Loucy (cell line): ENCODE data around the gene NBEA.

Experiments
- H2AFZ ChIP-seq: fragments of 200-600 bp; sonication (generic); 2 replicates; pipeline ENCODE4 v1.6.0; 2016; ENCODE audit warnings: antibody characterized with exemption, mild to moderate bottlenecking, low read length, moderate library complexity
- H3F3A ChIP-seq: fragments of 200-600 bp; 2 replicates; pipeline ENCODE4 v1.6.0; 2016; ENCODE audit warnings: antibody characterized with exemption, low read depth, mild to moderate bottlenecking
- H3K27me3 ChIP-seq: fragments of 200-600 bp; sonication (generic); 2 replicates; pipeline ENCODE4 v1.6.1; 2014; ENCODE audit warnings: low read length, mild to moderate bottlenecking; ENCODE audit not compliant: insufficient read depth, poor library complexity, severe bottlenecking
- H3K36me3 ChIP-seq: fragments of 200-600 bp; sonication (generic); 2 replicates; pipeline ENCODE4 v1.6.1; 2016; ENCODE audit warnings: low read length; ENCODE audit not compliant: insufficient read depth
- H3K4me1 ChIP-seq: fragments of 200-600 bp; sonication (generic); 2 replicates; pipeline ENCODE4 v1.5.1; 2014; ENCODE audit warnings: low read length, mild to moderate bottlenecking; ENCODE audit not compliant: insufficient read depth, poor library complexity, severe bottlenecking
- H3K4me2 ChIP-seq: fragments of 200-600 bp; sonication (generic); 2 replicates; pipeline ENCODE4 v1.6.0; 2014; ENCODE audit warnings: antibody characterized with exemption, low read length, low read depth, mild to moderate bottlenecking; ENCODE audit not compliant: poor library complexity, severe bottlenecking
- H3K4me3 ChIP-seq: fragments of 200-600 bp; sonication (generic); 2 replicates; pipeline ENCODE4 v1.5.1; 2014; ENCODE audit warnings: low read length, mild to moderate bottlenecking, mixed read lengths; ENCODE audit not compliant: poor library complexity, severe bottlenecking
- H3K79me2 ChIP-seq: fragments of 200-600 bp; sonication (generic); 2 replicates; pipeline ENCODE4 v1.6.1; 2014; ENCODE audit warnings: low read length; ENCODE audit not compliant: insufficient read depth
- H3K9ac ChIP-seq: fragments of 200-600 bp; sonication (generic); 2 replicates; pipeline ENCODE4 v1.6.0; 2014; ENCODE audit warnings: mild to moderate bottlenecking, low read depth, low read length, moderate library complexity; ENCODE audit not compliant: poor library complexity, severe bottlenecking
- H3K9me2 ChIP-seq: fragments of 200-600 bp; sonication (generic); replicated peaks from 2 replicates; pipeline ENCODE4 v1.6.1; 2016; ENCODE audit warnings: low read depth, low read length, mixed read lengths
- H3K9me3 ChIP-seq: fragments of 200-600 bp; sonication (generic); 2 replicates; pipeline ENCODE4 v1.6.1; 2014; ENCODE audit warnings: mild to moderate bottlenecking, antibody characterized with exemption, low read length, low read depth; ENCODE audit not compliant: insufficient read depth
- H4K20me1 ChIP-seq: fragments of 200-600 bp; sonication (generic); 2 replicates; pipeline ENCODE4 v1.6.0; 2014; ENCODE audit warnings: antibody characterized with exemption, low read length, mild to moderate bottlenecking; ENCODE audit not compliant: insufficient read depth, poor library complexity, severe bottlenecking
- EZH2phosphoT487 ChIP-seq: fragments of 200-600 bp; IDR thresholded peaks from 2 replicates; pipeline ENCODE4 v1.6.1; 2018; ENCODE audit warnings: antibody characterized with exemption, mild to moderate bottlenecking, moderate library complexity, borderline replicate concordance
- TF ChIP-seq, protein P1 (sequence below): fragments of 200-600 bp; sonication (generic); conservative IDR thresholded peaks from 2 replicates; pipeline ENCODE4 v1.5.1; 2014; ENCODE audit warnings: mild to moderate bottlenecking, antibody characterized with exemption, low read length

The NBEA gene

DNA sequence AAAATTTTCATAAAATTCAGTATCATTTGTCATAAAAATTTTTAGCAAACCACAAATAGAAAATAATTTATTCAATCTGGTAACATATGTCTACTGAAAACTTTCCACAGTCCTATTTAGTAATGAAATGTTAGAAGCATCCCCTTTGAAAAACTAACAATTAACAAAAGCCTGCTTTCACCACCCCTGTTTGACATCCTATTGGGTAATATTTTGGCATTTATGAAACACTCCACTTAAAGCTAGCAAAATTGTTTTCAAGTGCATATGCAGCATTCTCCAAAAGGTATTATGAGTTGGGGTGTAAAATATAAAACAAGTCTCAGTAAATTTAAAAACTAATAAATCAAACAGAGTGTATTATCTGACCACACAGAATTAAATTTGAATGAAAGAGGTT is 189.4 kb downstream of the NBEA start:
- Histone ChIP-seq H3K4me1 (no peaks in the 10 kb centered on the region), H3K9me2 (no peaks in the 10 kb centered on the region), H3K4me2 (no peak overlapping the region), H4K20me1 (no peaks in the 10 kb centered on the region), H3K9ac (no peak overlapping the region), H2AFZ (no peak overlapping the region), H3K79me2 (no peaks in the 10 kb centered on the region), H3K36me3 (no peaks in the 10 kb centered on the region), H3K27me3 (no peaks in the 10 kb centered on the region), H3K4me3 (no peak overlapping the region), H3F3A (no peaks in the 10 kb centered on the region), H3K9me3 (no peaks in the 10 kb centered on the region)
- no peak for TF ChIP-seq EZH2phosphoT487
- TF ChIP-seq, protein P1, sequence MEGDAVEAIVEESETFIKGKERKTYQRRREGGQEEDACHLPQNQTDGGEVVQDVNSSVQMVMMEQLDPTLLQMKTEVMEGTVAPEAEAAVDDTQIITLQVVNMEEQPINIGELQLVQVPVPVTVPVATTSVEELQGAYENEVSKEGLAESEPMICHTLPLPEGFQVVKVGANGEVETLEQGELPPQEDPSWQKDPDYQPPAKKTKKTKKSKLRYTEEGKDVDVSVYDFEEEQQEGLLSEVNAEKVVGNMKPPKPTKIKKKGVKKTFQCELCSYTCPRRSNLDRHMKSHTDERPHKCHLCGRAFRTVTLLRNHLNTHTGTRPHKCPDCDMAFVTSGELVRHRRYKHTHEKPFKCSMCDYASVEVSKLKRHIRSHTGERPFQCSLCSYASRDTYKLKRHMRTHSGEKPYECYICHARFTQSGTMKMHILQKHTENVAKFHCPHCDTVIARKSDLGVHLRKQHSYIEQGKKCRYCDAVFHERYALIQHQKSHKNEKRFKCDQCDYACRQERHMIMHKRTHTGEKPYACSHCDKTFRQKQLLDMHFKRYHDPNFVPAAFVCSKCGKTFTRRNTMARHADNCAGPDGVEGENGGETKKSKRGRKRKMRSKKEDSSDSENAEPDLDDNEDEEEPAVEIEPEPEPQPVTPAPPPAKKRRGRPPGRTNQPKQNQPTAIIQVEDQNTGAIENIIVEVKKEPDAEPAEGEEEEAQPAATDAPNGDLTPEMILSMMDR: no peak

DNA sequence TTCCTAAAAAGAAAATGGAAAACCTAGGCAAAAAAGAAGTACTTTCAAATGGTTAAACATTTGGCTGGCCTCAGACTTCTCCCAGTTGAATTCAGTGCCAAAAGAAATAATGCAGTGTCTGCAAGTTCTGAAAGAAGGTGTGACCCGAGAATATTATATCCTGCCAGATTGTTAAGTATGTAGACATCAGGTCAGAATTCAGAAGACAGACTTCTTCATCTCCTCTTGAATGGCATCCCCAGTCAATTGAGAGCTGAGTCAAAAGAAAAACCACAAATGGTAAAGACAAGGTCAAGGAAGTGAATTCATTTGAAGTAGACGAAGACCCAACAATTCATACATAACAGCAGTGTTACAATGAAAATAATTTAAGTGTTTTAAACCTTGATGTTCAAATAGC is 194.5 kb downstream of the NBEA start:
- no peak for TF ChIP-seq EZH2phosphoT487
- TF ChIP-seq, protein P1: no peak
- no peaks in the 10 kb centered on the region for H3K79me2 ChIP-seq
- H3K4me2 ChIP-seq: no peak overlapping the region
- H2AFZ ChIP-seq: no peak overlapping the region
- H3K4me3 ChIP-seq: no peak overlapping the region
- no peaks in the 10 kb centered on the region for H3K9me3 ChIP-seq
- H4K20me1 ChIP-seq: no peaks in the 10 kb centered on the region
- peaks cover 4% of the 10 kb centered on the region for H3K4me1 ChIP-seq
- H3K36me3 ChIP-seq: no peaks in the 10 kb centered on the region
- H3K9ac ChIP-seq: no peak overlapping the region
- H3K27me3 ChIP-seq: no peaks in the 10 kb centered on the region
- H3K9me2 ChIP-seq: no peaks in the 10 kb centered on the region
- no peaks in the 10 kb centered on the region for H3F3A ChIP-seq

DNA sequence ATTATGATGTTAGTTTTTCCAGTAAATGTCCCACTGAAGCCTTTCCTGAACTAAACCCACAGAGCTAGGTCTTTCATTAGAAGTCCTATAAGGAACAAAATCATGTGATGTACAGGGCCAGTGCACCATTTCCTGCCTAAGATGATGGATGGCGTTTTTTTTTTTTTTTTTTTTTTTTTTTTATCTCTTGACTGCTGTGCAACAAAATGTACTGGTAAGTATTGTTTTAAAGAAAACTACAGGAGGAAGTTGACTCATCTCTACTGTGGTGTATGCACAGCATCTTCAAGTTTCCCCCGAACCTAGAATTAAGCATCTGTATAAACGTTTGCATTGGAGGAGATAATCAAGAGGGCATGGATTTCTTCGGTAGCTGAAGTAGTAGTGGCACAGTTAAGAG is 197.5 kb downstream of the NBEA start:
- H2AFZ ChIP-seq: 0 out of 2 replicates have a peak overlapping the region, but pooled peaks have one; percentile 3
- H3K79me2 ChIP-seq: no peaks in the 10 kb centered on the region
- peak overlapping the region; percentile 13 for H3K4me3 ChIP-seq
- H3K9me3 ChIP-seq: no peaks in the 10 kb centered on the region
- no peaks in the 10 kb centered on the region for H3K9me2 ChIP-seq
- H3F3A ChIP-seq: no peaks in the 10 kb centered on the region
- peak overlapping the region; percentile 24 for H3K4me2 ChIP-seq
- H3K9ac ChIP-seq: no peak overlapping the region
- peaks cover 4% of the 10 kb centered on the region for H3K4me1 ChIP-seq
- no peaks in the 10 kb centered on the region for H3K36me3 ChIP-seq
- TF ChIP-seq EZH2phosphoT487: no peak
- TF ChIP-seq, protein P1: no peak
- no peaks in the 10 kb centered on the region for H4K20me1 ChIP-seq
- H3K27me3 ChIP-seq: no peaks in the 10 kb centered on the region
